ENCODE measurements around the gene PTGDR. TPM values are rescaled to one million over a fixed set of nuclear protein-coding genes. Genes with fewer than 3 reads are reported as not detected.

The PTGDR gene
- polyA plus RNA-seq, 1 donor from 2014 or later, result 0.10 TPM

DNA sequence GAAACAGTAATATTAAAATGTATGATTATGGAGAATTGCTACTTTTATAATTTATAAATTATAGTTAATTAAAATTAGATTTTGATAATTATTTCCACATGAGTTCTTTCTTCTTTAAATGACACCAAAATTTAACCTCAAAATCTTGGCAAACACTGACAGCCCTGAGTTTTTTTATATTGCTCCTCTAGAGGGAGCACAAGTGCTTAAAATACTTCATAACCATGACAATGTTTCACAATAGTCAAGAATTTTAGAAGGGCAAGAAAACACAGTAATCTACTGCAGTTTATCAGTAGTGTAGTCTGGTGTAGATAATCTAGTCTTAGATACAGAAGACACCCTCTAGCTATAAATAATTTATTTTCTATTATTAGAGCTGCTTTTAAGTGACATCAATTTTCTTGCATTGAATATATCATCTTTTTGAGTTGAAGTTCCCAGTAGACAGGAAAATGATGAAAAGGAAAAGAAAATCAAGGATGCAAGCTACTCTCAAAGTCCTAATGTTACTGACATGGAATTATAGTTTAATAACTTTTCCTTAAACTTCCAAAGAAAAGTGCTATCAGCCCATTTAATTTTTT is 32.3 kb downstream of the PTGDR start:
- H3K4me3 ChIP-seq (ENCODE audit: low read length), result no peak overlapping the region
- H4K20me1 ChIP-seq (ENCODE audit: insufficient read depth), result no peaks in the 10 kb centered on the region
- no peak overlapping the region for H3K27ac ChIP-seq (ENCODE audit: low read length)
- no peaks in the 10 kb centered on the region for H3K9me3 ChIP-seq (ENCODE audit: low read length)
- H3K9me2 ChIP-seq (ENCODE audit: insufficient read depth, low read length), result no peaks in the 10 kb centered on the region
- H3F3A ChIP-seq (ENCODE audit: insufficient read depth, low read length, poor library complexity, severe bottlenecking), result no peaks in the 10 kb centered on the region
- H3K27me3 ChIP-seq (ENCODE audit: insufficient read depth, low read depth, low read length), result no peaks in the 10 kb centered on the region
- TF ChIP-seq SMC3 (conservative IDR thresholded peaks at IDR 0.05; ENCODE audit: poor library complexity) (peak; percentile 79), EZH2 (IDR thresholded peaks at IDR 0.05; ENCODE audit: borderline replicate concordance, insufficient read depth, low read length, poor library complexity, severe bottlenecking) (no peak), TAF1 (IDR thresholded peaks at IDR 0.05; ENCODE audit: low read depth) (no peak), CTCF (IDR thresholded peaks at IDR 0.05; ENCODE audit: poor library complexity, severe bottlenecking) (peak; percentile 73), EP300 (conservative IDR thresholded peaks at IDR 0.05; ENCODE audit: poor library complexity, severe bottlenecking) (no peak), REST (IDR thresholded peaks at IDR 0.05; ENCODE audit: borderline replicate concordance) (no peak), RAD21 (conservative IDR thresholded peaks at IDR 0.05) (peak; percentile 80)
- H2AFZ ChIP-seq (ENCODE audit: low read depth, low read length), result no peak overlapping the region
- H3K36me3 ChIP-seq (ENCODE audit: insufficient read depth, low read length), result no peaks in the 10 kb centered on the region
- H3K79me2 ChIP-seq (replicated peaks; ENCODE audit: insufficient read depth, low read length), result no peaks in the 10 kb centered on the region
- no peak overlapping the region for H3K4me2 ChIP-seq (ENCODE audit: low read length)
- no peak overlapping the region for H3K9ac ChIP-seq (ENCODE audit: low read length)

DNA sequence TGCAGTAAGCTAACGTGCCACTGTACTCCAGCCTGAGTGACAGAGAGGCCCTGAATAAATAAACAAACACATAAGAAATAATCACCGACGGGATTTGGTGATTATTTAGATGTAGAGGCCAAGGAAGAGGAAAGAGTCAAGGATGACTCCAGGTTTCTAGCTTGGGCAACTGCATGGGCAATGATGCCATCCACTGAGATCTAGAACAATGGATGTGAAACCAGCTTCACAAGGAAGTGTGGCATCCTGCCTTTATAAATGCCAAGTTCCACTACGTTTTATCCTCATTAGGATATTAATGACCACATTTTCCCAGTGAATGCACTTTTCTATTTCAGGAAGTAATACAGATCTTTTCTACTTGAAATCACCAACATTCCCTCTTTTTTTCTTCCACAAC is 35.7 kb downstream of the PTGDR start:
- no peaks in the 10 kb centered on the region for H3F3A ChIP-seq (ENCODE audit: insufficient read depth, low read length, poor library complexity, severe bottlenecking)
- no peak overlapping the region for H2AFZ ChIP-seq (ENCODE audit: low read depth, low read length)
- H3K9ac ChIP-seq (ENCODE audit: low read length), result no peak overlapping the region
- no peaks in the 10 kb centered on the region for H3K27me3 ChIP-seq (ENCODE audit: insufficient read depth, low read depth, low read length)
- no peak overlapping the region for H3K27ac ChIP-seq (ENCODE audit: low read length)
- no peaks in the 10 kb centered on the region for H3K9me2 ChIP-seq (ENCODE audit: insufficient read depth, low read length)
- H3K4me3 ChIP-seq (ENCODE audit: low read length), result no peak overlapping the region
- no peak overlapping the region for H3K4me2 ChIP-seq (ENCODE audit: low read length)
- TF ChIP-seq SMC3 (conservative IDR thresholded peaks at IDR 0.05; ENCODE audit: poor library complexity) (no peak), CTCF (IDR thresholded peaks at IDR 0.05; ENCODE audit: poor library complexity, severe bottlenecking) (no peak), RAD21 (conservative IDR thresholded peaks at IDR 0.05) (no peak), EP300 (conservative IDR thresholded peaks at IDR 0.05; ENCODE audit: poor library complexity, severe bottlenecking) (no peak), EZH2 (IDR thresholded peaks at IDR 0.05; ENCODE audit: borderline replicate concordance, insufficient read depth, low read length, poor library complexity, severe bottlenecking) (no peak), POLR2AphosphoS5 (IDR thresholded peaks at IDR 0.05) (no peak), TAF1 (IDR thresholded peaks at IDR 0.05; ENCODE audit: low read depth) (no peak), REST (IDR thresholded peaks at IDR 0.05; ENCODE audit: borderline replicate concordance) (no peak)
- H3K36me3 ChIP-seq (ENCODE audit: insufficient read depth, low read length), result no peaks in the 10 kb centered on the region
- no peaks in the 10 kb centered on the region for H3K79me2 ChIP-seq (replicated peaks; ENCODE audit: insufficient read depth, low read length)
- H4K20me1 ChIP-seq (ENCODE audit: insufficient read depth), result no peaks in the 10 kb centered on the region
- no peaks in the 10 kb centered on the region for H3K9me3 ChIP-seq (ENCODE audit: low read length)
